Lower leg skin (tissue), 4 donors: ENCODE data around the gene HLX. TPM values are rescaled to one million over a fixed set of nuclear protein-coding genes. Genes with fewer than 3 reads are reported as not detected.

ENCODE experiments used
- DNase-seq, 2 donors: peaks; one replicate each; pipeline ENCODE4 v3.0.0-alpha.2; 2019; ENCODE audit warnings: low spot score in 2 of 2
- H3K4me3 ChIP-seq: fragments of 200-600 bp; sonication (generic); 2 replicates; pipeline ENCODE4 v1.5.1; 2017; ENCODE audit warnings: mild to moderate bottlenecking, low read depth; ENCODE audit not compliant: poor library complexity, severe bottlenecking
- CTCF ChIP-seq, 3 donors: fragments of 450-650 bp; IDR thresholded peaks; one replicate each; pipeline ENCODE4 v1.5.1; 2016; ENCODE audit warnings: antibody characterized with exemption in 3 of 3, mild to moderate bottlenecking in 3 of 3, moderate library complexity in 2 of 3
- POLR2A ChIP-seq, 2 donors: fragments of 450-650 bp; IDR thresholded peaks; one replicate each; pipeline ENCODE4 v1.6.1; 2016 to 2017; ENCODE audit warnings: antibody characterized with exemption in 2 of 2, mild to moderate bottlenecking in 1 of 2, moderate library complexity in 1 of 2
- WGBS, 2 donors: methylation state at CpG; one replicate each; pipeline ENCODE4 v1.1.5; 2018; 5-methylcytosine and 5-hydroxymethylcytosine counted together
- intact Hi-C: fragments of 100-400 bp; cut with DNase I; formaldehyde crosslinking; loops from one replicate; pipeline ENCODE4 v1.15.0; 2023; ENCODE audit warnings: low total_unique reads
- total RNA-seq, 4 donors: library from RNA; depleted of rRNA; stranded (reverse); fragments of >200 nt; gene quantifications; one replicate each; pipeline ENCODE4 v1.1.0, GENCODE V29; 2016

HLX gene
- total RNA-seq, 4 donors from 2014 or later = 2.9 to 12.9 (median 3.2) TPM

DNA sequence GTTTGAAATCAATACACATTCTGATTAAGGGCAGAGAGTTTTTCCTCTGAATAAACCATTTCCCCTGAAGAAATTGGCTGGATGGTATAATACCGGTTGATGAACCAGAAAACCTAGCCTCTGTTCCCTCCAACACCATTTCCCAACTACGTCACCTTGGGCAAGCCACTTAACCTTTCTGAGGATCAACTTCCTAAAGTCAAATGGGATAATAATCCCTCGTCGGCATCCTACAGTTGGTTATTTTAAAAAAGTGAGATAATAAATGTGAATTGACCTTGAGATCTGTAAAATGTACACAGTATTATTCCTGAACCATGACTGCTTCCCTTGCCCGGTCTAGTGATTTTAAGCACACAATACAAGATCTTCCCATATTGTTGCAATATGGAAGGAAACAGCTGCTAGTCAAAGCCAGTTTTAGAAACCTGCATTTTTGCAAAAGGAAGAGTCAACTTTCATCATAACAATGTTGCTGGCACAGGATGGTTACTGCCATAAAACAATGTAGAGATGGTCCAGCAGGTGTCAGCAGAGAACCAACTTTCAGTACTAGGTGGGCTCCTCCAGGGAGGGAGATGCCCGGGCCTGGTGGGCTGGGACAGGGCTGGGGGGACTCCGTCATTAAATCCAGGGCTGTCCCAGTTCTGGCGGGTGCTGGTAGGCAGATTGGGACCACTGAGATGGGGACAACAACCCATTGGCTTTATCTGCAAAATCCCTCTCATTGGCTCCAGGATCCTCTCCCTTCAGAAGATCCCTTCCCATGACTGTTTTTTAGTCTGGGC is 5.2 kb upstream of the HLX start:
- TF ChIP-seq CTCF (IDR thresholded peaks at IDR 0.05) (peak in 1 of 3 donors; percentile 27), POLR2A (IDR thresholded peaks at IDR 0.05) (no peak)
- no peak for DNase-seq
- 31 to 41% methylated on average over 8 of the region's 8 CpGs for WGBS, 2 donors
- intact Hi-C loops = no loop called here
- no peak overlapping the region for H3K4me3 ChIP-seq

GRCh38 chr1:220875260-220875659 is 4.0 kb upstream of the HLX start:
- WGBS, 2 donors = 80 to 92% methylated on average over 1 of the region's 1 CpG
- DNase-seq = no peak
- TF ChIP-seq CTCF (IDR thresholded peaks at IDR 0.05) = no peak
- TF ChIP-seq POLR2A (IDR thresholded peaks at IDR 0.05) = no peak
- H3K4me3 ChIP-seq = no peak overlapping the region
- intact Hi-C loops = no loop called here

DNA sequence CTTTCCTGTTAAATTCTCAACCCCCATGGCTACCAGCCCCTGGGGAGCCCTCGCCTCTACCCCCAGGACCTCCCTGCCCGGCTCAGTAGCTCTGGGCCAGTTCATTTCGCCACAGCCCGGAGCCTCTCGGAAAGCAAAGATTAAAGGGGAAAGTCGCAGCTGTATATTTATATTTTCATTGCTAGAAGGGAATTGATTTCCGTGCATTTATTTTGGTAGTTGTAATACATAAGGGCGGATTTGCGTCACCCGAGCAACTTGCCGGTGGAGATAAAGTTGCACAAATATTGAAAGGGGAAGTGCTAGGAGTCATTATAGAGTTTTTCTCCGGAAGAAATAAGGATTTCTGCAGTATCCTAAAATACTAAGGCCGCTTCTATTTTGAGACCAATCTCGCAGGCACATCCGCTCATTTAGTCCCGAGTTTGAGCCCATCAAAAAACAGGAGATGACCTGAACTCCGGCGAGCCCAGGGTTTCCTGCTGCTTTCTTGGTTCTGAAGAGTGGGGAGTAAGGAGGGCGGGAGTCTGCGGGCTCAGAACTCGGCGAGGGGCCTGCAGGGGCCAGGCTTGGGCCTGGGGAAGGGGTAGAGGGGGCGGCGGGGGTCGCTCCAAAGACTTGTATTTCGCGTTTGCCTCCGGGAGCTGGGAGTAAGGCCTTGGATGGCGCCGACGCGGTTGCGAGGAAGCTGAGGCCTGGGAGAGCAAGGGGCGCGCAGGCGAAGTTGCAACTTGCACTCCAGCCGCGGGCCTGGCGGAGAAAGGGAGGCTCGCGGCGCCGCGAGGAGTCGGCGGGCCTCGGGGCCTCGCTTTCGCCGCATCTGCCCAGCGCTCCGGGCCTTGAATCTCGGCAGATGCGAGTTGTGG is 2.5 kb upstream of the HLX start:
- intact Hi-C loops = no loop called here
- 45 to 49% methylated on average over 44 to 54 of the region's 54 CpGs for WGBS, 2 donors
- no peak for TF ChIP-seq POLR2A (IDR thresholded peaks at IDR 0.05)
- TF ChIP-seq CTCF (IDR thresholded peaks at IDR 0.05) = no peak
- DNase-seq = no peak
- H3K4me3 ChIP-seq = no peak overlapping the region

GRCh38 chr1:220877377-220878095 is 1.7 kb upstream of the HLX start:
- 46 to 49% methylated on average over 26 of the region's 26 CpGs for WGBS, 2 donors
- peak in 1 of 2 donors; percentile 79 for DNase-seq
- intact Hi-C loops = no loop called here
- no peak for TF ChIP-seq CTCF (IDR thresholded peaks at IDR 0.05)
- no peak for TF ChIP-seq POLR2A (IDR thresholded peaks at IDR 0.05)
- H3K4me3 ChIP-seq = no peak overlapping the region

- no peak for DNase-seq
- WGBS, 2 donors = 15 to 18% methylated on average over 42 of the region's 42 CpGs
- TF ChIP-seq CTCF (IDR thresholded peaks at IDR 0.05) (no peak), POLR2A (IDR thresholded peaks at IDR 0.05) (no peak)
- peak overlapping the region; percentile 26 for H3K4me3 ChIP-seq
- intact Hi-C loops = no loop called here
Observed at GRCh38 chr1:220878191-220879075, 810 bp upstream of the HLX start.
